Measurements from ENCODE around the gene CAMTA1. TPM values are rescaled to one million over a fixed set of nuclear protein-coding genes. Genes with fewer than 3 reads are reported as not detected.

Gene CAMTA1
- total RNA-seq, 1 donor from 2014 or later, result 268 TPM

DNA sequence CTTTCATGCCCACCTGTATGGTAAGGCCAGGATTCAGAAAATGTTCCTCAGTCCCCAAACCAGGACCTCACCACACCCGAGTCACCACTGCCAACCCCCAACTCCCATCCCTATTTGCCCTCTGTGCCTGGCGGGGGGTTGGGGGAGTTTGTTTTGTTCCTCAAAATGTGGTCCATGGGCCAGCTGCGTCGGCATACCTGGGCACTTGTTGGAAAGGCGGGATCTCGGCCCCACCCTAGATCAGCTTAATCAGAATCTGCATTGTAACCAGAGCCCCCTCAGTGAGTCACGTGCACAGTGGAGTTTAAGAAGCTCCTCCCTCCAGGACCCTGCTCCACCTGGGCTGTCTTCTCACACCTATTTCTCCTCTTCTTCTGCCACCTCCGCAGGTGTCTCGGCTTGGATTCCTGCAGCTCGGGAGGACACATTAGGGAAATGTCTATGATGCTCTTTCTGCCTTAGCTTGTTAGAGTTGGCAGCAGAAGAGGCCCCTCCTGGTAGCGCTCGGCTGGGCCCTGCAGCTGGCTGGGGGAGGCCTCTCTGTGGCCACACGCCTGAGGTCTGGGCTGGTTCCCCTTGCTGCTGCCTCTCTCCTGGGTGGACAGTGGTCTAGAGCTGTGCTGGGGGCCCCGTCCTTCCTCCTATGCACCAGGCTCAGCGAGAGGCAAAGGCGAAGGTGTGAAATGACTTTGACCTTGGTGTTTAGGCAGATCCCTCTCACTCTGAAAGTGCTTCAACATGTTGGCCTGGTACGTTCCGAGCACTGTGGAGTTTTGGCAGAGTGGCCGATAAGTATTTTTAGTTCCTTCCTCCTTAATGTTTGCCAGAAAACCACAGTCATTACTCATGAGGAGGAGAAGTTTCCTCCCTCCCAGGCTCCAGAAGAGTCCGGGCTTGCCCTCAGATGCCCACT lies 41.8 kb upstream of the CAMTA1 start:
- Mint-ChIP-seq H3K27me3 (ENCODE audit: insufficient read depth, low read depth) (peaks cover 12% of the 10 kb centered on the region), H3K4me1 (peaks cover 12% of the 10 kb centered on the region), H3K4me3 (no peak overlapping the region), H3K27ac (no peak overlapping the region), H3K9me3 (no peaks in the 10 kb centered on the region), H3K36me3 (no peaks in the 10 kb centered on the region)
- Histone ChIP-seq H3K9me3 (ENCODE audit: low read depth) (no peaks in the 10 kb centered on the region), H3K79me2 (ENCODE audit: low read depth) (no peaks in the 10 kb centered on the region), H3K4me3 (no peak overlapping the region), H3K36me3 (no peaks in the 10 kb centered on the region), H3K27ac (no peak overlapping the region), H3K27me3 (peaks cover 2% of the 10 kb centered on the region), H4K20me1 (ENCODE audit: low read depth) (no peaks in the 10 kb centered on the region), H3K4me1 (peaks cover 14% of the 10 kb centered on the region), H2AFZ (replicated peaks) (no peak overlapping the region), H3K4me2 (no peak overlapping the region), H3F3A (ENCODE audit: low read depth) (peaks cover 23% of the 10 kb centered on the region), H3K9ac (no peak overlapping the region)
- DNase-seq (ENCODE audit: low spot score), result no peak
- TF ChIP-seq EZH2phosphoT487 (IDR thresholded peaks at IDR 0.05) (no peak), EZH2 (IDR thresholded peaks at IDR 0.05) (no peak)
- TF ChIP-seq, protein P1, sequence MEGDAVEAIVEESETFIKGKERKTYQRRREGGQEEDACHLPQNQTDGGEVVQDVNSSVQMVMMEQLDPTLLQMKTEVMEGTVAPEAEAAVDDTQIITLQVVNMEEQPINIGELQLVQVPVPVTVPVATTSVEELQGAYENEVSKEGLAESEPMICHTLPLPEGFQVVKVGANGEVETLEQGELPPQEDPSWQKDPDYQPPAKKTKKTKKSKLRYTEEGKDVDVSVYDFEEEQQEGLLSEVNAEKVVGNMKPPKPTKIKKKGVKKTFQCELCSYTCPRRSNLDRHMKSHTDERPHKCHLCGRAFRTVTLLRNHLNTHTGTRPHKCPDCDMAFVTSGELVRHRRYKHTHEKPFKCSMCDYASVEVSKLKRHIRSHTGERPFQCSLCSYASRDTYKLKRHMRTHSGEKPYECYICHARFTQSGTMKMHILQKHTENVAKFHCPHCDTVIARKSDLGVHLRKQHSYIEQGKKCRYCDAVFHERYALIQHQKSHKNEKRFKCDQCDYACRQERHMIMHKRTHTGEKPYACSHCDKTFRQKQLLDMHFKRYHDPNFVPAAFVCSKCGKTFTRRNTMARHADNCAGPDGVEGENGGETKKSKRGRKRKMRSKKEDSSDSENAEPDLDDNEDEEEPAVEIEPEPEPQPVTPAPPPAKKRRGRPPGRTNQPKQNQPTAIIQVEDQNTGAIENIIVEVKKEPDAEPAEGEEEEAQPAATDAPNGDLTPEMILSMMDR (IDR thresholded peaks at IDR 0.05), result no peak

DNA sequence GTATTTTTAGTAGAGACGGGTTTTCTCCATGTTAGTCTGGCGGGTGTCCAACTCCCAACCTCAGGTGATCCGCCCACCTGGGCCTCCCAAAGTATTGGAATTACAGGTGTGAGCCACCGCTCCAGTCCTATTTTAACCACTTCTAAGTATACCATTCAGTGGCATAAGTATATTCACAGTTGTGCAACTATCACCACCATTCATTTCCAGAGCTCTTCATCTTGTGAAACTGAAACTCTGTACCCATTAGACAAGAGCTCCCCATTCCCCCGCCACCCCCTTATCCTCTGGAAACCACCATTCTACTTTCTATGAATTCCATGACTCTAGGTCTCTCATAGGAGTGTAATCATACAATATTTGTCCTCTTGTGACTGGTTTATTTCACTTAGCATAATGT lies 40.2 kb upstream of the CAMTA1 start:
- Histone ChIP-seq H2AFZ (replicated peaks) (no peak overlapping the region), H3F3A (ENCODE audit: low read depth) (peaks cover 23% of the 10 kb centered on the region), H3K36me3 (no peaks in the 10 kb centered on the region), H3K4me1 (peaks cover 14% of the 10 kb centered on the region), H3K9me3 (ENCODE audit: low read depth) (no peaks in the 10 kb centered on the region), H3K4me2 (no peak overlapping the region), H3K27me3 (peaks cover 6% of the 10 kb centered on the region), H3K27ac (no peak overlapping the region), H3K4me3 (no peak overlapping the region), H4K20me1 (ENCODE audit: low read depth) (no peaks in the 10 kb centered on the region), H3K79me2 (ENCODE audit: low read depth) (no peaks in the 10 kb centered on the region), H3K9ac (no peak overlapping the region)
- no peak for DNase-seq (ENCODE audit: low spot score)
- Mint-ChIP-seq H3K4me1 (peaks cover 3% of the 10 kb centered on the region), H3K4me3 (no peak overlapping the region), H3K9me3 (no peaks in the 10 kb centered on the region), H3K27ac (no peak overlapping the region), H3K36me3 (no peaks in the 10 kb centered on the region), H3K27me3 (ENCODE audit: insufficient read depth, low read depth) (peaks cover 12% of the 10 kb centered on the region)
- TF ChIP-seq, protein P1 (IDR thresholded peaks at IDR 0.05), result no peak
- TF ChIP-seq EZH2 (IDR thresholded peaks at IDR 0.05), result no peak
- no peak for TF ChIP-seq EZH2phosphoT487 (IDR thresholded peaks at IDR 0.05)

DNA sequence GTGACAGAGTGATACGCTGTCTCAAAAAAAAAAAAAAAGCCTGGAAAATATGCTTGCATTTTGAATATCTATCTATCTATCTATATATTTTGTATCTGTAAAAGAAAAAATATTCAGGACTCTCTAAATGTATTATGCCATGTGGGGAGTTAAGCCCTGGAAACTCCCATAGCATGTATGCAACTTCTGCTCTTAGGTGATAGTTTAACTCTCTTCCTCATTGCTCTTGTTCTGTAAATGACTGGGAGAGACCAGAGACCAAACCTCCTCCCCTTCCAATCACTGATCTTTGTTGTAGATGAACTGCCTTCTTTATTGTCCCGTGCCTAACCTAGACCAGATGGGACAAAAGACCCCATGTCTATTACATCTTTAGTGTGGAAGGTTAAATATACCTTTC lies 37.6 kb upstream of the CAMTA1 start:
- H3K9ac ChIP-seq, result no peak overlapping the region
- H3K36me3 Mint-ChIP-seq, result no peaks in the 10 kb centered on the region
- no peak overlapping the region for H3K4me2 ChIP-seq
- peaks cover 12% of the 10 kb centered on the region for H3F3A ChIP-seq (ENCODE audit: low read depth)
- H3K4me1 Mint-ChIP-seq, result peaks cover 3% of the 10 kb centered on the region
- no peak for DNase-seq (ENCODE audit: low spot score)
- peaks cover 6% of the 10 kb centered on the region for H3K27me3 Mint-ChIP-seq (ENCODE audit: insufficient read depth, low read depth)
- H2AFZ ChIP-seq (replicated peaks), result no peak overlapping the region
- H4K20me1 ChIP-seq (ENCODE audit: low read depth), result no peaks in the 10 kb centered on the region
- no peak overlapping the region for H3K4me3 Mint-ChIP-seq
- no peak for TF ChIP-seq EZH2 (IDR thresholded peaks at IDR 0.05)
- TF ChIP-seq EZH2phosphoT487 (IDR thresholded peaks at IDR 0.05), result no peak
- TF ChIP-seq, protein P1 (IDR thresholded peaks at IDR 0.05), result no peak
- no peaks in the 10 kb centered on the region for H3K9me3 ChIP-seq (ENCODE audit: low read depth)
- no peak overlapping the region for H3K27ac ChIP-seq
- H3K4me3 ChIP-seq, result no peak overlapping the region
- H3K27ac Mint-ChIP-seq, result no peak overlapping the region
- peaks cover 14% of the 10 kb centered on the region for H3K4me1 ChIP-seq
- H3K36me3 ChIP-seq, result no peaks in the 10 kb centered on the region
- no peaks in the 10 kb centered on the region for H3K9me3 Mint-ChIP-seq
- peaks cover 6% of the 10 kb centered on the region for H3K27me3 ChIP-seq
- no peaks in the 10 kb centered on the region for H3K79me2 ChIP-seq (ENCODE audit: low read depth)

Data from neural progenitor cell (in vitro differentiated cells).